Stimulated activated naive CD8-positive, alpha-beta T cell treated with anti-CD3 and anti-CD28 coated beads, Interleukin-15, Interleukin-2, amounts not matched to agents 100 U/mL and 50 U/mL, for 24 hours (primary cell): ENCODE data around the gene GCK.
A peak's percentile ranks its signal among the peaks of the same experiment; 100 is the strongest.
"Not testable (repeated sequence)": the region's sequence is repeated elsewhere in the genome, so short reads cannot be mapped to it uniquely, and the experiment has no call there.

Source experiments
- ATAC-seq: fragments of 150-1000 bp; cut with Tn5 transposase; one replicate; pipeline ENCODE4 v1.10.0; 2021
- DNase-seq: peaks from one replicate; pipeline ENCODE4 v3.0.0; 2021

The GCK gene

DNA sequence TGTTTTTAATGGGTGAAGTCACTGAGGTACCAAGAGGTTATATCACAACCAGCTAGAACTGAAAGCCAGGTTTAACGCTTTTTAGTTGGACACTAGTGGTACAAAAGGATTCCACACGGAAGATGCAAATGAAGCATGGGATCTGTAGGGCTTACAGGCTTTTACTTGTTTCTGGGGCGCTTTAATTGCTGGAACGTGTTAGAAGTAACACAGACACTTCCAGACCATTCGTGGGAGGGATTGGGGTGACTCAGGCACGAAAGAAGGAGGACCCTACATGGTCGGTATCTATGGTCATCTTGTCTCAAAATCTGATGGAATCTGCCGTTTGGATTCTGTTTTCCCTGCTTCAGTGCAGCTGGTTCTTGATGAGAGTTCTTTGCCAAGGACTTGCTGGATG is 12.6 kb upstream of the GCK start:
- ATAC-seq: no peak
- DNase-seq: no peak

DNA sequence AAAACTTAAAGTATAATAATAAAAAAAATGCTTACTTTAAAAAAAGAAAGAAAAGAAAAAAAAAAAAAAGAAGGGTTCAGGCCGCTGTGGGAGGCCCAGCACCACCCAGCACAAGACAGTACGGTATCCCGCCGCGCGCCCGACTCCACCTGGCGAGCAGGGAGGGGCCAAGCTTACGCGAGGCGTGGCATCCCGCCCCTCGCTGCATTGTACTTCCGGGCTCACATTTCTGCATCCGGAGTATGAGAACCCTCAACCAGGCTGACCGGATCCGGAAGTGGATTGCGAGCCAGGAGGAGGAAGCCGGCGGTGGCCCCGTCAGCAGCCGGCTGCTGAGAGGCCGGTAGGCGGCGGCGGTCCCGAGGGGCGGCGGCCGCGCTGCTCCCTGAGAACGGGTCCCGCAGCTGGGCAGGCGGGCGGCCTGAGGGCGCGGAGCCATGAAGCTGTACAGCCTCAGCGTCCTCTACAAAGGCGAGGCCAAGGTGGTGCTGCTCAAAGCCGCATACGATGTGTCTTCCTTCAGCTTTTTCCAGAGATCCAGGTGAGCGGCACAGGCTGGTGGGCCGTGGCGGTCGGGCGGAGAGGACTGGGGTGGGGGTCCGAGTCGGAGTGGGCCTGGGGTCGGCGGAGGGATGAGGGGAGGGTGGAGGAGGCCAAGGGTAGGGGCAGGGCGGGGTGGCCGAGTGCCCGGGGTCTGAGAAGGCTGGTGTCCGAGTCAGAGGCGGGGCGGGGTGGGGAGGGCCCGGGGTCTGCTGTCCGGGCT is 11.6 kb upstream of the GCK start, which contains the start of gene YKT6:
Gene YKT6 (plus strand): TSS at position 280 of the 763 bp plus-strand sequence. CDS start 158 bp downstream, at position 438.
- DNase-seq (peak; percentile 95), ATAC-seq (peak; percentile 100)

DNA sequence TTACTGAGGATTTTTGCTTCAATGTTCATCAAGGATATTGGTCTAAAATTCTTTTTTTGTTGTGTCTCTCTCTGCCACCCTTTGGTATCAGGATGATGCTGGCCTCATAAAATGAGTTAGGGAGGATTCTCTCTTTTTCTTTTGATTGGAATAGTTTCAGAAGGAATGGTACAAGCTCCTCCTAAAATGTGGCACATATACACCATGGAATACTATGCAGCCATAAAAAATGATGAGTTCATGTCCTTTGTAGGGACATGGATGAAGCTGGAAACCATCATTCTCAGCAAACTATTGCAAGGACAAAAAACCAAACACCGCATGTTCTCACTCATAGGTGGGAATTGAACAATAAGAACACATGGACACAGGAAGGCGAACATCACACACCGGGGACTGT is 10.9 kb upstream of the GCK start:
- not testable (repeated sequence) for ATAC-seq, DNase-seq

DNA sequence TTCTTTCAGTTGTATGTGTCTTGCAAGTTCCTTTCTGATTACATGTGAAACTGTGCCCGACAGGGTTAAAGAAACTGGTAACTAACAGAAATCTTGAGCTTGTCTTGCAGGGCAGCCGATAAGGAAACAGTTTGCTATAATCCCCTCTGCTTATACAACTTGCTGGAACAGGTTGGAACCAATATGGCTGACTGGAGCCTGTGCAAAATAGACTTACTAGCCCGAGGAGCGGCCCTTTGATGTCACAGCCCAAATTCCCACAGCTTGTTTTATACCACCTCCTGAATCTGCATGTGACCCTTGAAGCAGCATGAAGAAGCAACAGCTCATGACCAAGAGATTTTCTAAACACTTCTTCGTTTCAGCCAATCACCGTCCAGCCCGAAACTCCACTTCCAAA is 8.2 kb upstream of the GCK start:
- no peak for DNase-seq
- ATAC-seq: no peak

DNA sequence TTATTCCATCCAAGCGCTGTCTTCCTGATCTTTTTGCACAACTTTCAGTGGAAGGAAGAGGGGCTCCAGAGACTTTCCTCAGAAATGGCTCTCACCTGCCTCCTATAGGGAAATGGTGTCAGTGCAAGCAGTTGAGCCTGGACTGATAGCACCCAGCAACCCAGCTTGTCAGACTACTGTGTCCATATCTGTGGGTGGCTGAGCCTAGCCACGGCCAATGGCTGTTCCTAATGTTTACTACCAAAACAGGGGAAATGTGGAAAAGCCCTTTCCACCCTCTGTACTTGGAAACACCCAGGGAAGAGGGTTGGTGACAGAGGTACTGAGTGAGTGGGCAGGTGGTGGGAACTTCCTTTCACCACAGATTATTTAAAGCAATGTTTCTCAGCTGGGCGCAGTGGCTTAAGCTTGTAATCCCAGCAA is 7.2 kb upstream of the GCK start:
- DNase-seq (peak; percentile 46), ATAC-seq (no peak)

DNA sequence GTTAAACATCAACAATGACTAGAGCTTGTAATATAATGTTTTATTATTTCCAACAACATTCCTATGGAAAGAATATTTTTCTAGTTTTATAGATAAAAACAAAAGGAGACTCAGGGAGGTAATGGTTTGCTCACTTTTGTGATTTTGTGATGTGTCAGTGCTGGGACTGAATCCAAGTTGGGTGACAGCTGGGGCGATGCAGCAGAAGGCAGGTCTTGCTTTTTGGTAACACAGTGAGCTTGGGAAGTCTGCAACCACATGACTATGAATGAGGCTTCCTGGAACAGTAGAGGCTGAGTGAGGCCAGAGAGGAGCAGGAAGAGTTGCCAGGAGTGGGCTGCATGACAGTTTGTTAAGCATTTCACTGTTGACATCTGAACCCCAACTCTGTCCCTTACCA is 6.7 kb upstream of the GCK start:
- DNase-seq: no peak

DNA sequence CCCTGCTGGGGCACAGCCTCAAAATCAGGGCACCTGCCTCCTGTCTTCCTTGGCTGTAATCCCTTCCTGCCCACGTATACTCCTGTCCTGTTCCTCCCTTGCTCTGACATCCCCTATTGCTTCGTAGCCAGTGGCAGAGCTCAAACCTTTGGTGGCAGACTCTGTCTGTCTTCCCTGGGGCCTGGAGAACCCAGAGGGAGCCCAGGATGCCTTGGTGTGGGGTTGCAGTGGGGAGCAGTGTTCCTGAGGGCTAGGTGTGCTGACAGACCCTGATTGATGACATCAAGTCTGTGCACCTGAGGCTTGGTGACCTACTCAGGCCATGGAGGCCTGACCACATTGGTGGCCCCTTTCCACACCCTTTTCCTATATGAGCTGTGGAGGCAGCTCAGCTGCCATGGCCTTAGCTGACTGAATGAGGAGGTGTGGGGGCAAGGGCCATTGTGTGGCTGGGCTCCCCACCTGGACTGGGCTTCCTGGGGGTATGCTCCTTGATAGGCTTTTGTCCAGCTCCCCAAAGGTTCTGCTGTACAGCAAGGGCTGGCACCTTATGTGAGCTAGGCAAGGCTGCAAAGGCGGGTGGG is 5.4 kb upstream of the GCK start:
- no peak for DNase-seq
- no peak for ATAC-seq

More for the DNA sequence above, 6.7 kb upstream of the GCK start:
- ATAC-seq: no peak

DNA sequence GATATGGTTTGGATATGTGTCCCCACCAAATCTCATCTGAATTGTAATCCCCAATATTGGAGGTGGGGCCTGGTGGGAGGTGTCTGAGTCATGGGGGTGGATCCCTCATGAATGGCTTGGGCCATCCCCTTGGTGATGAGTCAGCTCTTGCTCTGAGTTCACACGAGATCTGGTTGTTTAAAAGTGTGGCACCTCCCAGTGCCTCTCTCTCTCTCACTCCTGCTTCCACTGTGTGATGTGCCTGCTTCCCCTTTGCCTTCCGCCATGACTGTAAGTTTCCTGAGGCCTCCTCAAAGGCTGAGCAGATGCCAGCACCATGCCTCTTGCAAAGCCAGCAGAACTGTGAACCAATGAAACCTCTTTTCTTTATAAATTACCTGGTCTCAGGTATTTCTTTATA is 4.8 kb upstream of the GCK start:
- ATAC-seq (peak; percentile 70), DNase-seq (peak; percentile 56)

DNA sequence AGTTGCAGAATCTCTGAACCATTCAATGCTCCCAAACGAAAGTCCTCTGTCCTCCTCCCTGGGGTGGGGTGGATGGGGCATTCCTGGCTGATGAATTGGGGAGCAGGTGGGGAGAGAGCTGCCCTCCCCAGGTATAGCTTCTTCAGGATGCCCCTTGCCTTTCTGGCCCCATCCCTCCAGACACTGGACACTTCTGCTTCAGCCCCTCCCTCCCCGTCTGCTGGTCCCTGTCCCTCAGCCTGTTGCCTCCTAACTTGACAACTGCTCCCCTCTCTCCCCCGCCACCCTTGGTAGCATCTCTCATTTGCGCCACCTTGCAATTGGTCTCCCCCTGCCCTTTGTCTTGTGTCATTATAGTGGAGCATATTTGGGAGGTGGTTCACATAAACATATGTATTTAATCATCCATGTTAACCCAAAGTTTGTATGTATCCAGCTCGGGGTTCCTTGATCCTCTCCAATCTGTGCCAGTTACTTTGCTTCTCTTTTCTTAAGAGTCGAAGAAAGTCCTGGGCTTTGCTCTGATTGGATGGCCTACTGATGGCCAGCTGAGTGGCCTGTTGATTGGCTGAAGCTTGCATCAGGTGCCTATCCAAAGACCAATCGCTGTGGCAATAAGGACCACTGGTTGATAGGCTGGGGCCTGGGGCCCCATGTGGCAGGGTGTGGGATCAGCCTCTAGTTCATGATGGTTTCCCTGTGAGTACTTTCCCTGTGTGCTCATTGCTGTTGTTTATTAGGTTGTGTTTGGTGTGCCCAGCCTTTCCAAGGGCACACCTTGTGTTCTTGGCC is 4.0 kb upstream of the GCK start:
- ATAC-seq: no peak
- DNase-seq: no peak

DNA sequence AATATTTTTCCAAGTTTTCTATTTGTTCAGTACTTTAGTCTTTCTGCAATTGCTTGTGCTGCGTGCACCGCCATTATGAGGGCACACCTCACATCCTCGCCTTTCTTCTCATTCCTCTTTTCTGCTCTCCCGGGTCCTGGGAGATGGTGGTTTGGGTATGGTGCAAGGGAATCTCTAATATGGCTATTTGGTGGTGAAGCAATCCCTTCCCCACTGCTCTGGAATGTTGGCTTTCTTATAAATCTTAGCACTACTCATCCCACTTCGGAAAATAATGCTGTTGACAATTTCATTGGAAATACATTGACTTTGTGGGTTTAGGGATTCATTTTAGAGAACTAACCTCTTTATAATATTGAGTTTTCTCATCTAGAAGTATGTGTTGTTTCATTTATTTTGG is 1.9 kb upstream of the GCK start:
- no peak for DNase-seq
- ATAC-seq: no peak

DNA sequence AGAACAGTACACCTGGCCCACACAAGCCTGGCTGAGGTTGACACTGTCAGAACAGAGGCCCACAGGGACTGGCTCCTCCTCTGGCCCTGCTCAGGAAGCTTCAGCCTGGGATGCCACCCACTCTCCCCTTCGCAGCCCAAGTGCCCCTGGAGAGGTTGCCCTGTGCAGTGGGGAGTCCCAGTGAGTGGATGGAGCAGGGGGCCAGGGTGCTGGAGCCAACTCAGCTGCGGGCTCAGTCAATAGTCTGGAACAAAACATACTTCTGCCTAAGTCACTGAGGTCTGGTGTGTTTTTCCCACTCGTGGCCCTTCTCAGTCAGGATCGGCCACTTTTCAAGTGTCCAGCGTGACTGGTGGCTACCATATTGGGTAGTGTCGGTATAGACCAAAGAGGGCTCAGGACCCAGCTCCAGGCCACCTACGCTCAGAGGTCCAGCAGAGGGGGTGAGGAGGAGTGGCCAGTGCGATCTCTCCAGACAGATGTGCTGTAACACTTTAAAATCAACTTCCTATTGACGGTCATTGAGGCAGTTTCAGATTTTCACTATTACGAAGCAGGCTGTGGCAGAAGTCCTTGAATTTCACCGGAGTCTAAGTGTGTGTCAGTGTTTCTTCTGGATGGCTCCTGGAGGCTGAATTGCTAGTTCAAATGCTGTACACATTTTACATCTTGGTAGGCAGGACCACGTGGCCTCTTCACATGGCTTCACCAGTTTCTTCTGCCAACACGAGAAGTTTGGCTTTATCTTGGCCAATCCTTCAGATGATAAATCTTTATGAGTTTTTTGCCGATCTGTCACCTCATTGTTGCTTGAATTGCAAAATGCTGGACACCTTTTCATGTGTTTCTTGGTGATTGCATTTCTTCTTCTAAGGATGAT is 994 bp upstream of the GCK start:
- DNase-seq (no peak), ATAC-seq (no peak)

DNA sequence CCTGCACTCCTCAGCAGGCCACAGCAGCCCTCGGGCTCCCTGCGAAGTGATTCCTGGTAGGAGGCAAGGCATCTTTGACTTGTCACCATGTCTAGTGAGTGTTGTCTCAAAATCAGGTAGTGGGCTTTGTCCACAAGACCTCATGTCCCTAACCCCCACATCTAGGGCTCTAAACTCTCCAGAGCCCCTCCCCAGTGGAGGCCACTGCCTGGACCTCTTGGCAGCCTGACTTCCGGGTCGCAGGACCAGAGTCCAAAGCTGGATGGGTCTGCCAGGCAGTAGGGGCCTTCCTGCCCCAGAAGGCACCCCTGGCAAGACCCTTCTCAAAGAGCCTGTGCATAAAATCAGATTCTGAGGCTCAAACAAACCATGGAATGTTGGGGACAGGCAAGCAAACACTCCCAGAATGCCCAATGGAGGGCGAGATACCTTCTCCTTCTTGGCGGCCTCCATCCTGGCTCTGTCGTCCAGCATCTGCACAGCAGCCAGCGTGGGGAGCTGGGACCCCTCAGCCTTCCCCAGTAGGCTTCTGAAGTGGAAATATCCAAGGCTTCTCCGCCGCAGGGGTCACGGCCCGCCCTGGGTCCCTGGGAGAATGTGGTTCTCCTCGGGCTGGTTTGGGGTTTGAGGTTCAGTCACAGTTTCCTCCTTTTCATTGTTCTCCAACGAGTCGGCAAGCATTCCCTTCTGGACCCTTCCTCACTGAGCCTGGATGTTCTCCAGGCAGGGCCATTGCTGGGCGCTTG is 586 bp downstream of the GCK start:
- no peak for ATAC-seq

DNA sequence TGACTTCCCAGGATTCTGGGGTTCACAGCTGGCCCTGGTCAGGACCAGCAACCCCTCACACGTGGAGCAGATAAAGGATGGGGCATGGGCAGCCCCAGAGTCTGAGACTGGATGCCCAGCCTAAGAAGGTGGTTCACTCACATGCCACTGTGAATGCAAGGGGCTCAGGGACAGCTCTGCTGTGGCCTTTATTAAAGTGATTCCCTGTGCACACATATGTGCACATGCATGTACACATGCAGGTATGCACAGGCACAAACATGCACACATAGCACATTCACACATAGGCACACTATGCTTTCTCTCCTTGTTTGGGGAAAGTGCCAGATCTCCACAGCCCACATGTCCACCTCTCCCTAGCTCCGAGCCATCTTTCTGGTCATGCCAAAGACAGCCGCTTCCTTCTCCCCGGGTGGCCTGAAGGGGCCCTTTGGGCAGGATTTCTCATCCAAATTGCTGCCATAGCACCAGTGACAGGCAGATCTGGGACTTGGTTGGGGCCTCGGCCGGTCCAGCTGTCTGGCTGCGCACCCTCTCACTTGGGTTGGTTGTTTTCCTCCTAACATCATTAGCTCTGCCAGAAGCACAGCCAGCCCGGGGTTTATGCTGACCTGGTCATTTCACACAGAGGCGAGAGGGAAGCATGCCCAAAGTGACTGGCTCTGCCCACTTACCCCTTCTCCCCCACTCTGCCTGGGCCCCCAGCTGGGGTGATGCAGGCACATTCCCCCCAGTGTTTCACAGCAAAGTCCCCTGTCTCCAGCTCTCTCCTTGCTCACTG is 1.4 kb downstream of the GCK start:
- no peak for DNase-seq
- no peak for ATAC-seq

More for the DNA sequence above, 586 bp downstream of the GCK start:
- DNase-seq: no peak

DNA sequence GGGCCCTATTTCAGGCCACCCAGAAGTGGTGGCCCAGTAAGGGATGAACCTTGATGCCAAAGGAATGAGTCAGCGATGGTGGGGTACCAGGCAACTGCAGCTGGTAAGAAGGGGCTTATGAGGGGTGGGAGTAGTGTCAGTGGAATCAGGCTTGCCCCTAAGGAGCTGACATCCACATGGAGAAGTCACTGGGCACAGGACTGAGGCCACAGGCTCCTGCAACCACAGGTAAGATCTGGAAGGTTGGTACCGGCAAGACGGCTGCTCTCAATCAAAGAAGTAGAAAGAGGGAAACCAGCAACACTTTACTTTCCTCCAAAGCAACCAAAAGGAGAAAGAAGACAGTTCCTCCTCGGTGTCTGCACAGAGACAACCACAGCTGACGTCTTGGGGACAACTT is 2.5 kb downstream of the GCK start:
- no peak for DNase-seq
- no peak for ATAC-seq

DNA sequence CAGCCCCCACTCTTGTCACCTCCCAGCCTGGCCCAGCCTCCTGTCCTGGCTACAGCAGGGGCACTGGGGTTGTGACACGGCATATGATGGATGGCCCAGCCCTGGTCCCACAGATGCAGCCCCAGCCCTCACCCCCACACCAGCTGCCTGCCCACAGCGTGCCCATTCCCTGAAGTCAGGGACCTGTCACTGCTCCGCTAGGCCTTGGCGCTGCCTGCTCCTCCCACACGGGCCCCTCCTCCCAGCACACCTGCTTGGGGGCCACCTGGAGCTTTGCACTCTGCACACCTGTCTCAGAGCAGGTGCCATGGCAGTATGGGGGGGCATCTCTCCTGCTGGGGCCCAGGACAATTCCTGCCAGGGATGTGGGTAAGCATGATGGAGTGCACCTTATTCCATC is 3.5 kb downstream of the GCK start:
- DNase-seq (no peak), ATAC-seq (no peak)

DNA sequence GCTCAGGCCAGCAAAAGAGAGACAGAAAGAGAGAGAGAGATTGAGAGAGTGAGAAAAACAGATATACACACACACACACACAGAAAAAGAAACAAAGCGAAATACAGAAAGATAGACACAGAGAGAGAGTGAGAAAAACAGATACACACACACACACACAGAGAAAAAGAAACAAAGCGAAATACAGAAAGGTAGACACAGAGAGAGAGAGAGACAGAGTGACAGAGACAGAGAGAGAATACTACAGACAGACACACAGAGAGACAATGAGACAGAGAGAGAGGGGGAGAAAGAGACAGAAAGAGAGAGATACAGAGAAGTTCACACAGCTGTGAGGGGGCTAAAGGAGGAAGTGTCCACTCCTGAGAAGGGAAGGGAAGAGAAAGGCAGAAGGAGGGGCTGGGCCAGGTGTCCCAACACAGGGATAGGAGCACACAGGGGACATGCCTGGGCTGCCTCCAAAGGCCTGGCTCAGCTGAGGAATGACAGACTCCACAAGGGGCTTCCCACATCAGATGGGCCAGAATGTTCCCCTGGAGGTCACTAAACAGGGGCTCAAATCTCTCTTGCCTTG is 4.3 kb downstream of the GCK start:
- no peak for DNase-seq
- ATAC-seq: no peak

DNA sequence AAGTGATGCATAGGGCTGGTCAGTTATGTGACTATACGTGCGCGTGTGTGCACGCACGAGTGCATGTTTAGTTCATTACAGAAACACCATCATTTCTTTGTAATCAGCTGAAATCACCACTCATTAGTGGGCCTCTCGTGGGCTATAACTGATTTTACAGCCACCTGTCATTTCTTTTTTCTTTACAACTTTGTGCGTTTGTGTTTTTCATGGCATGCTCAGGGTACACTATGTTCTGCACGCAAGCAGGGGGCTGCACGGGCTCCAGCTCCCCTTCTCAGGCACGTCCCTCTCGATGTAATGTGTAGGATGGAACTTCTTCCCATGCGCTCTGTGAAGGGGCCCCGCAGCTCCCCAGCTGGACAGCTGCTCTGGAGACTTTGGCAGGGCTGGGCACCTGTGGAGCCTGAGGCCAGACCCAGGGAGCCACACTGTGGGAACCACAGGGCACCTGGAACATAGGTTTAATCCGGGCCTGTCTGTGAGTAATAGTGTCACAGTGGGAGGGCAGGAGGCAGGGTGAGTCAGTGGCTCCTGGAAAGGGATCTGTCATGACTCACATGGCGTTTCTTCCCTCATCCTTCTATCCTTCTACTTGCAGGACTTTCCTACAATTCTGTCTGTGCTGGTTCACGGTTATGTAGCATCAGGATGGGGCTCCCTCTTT is 4.9 kb downstream of the GCK start:
- ATAC-seq (no peak), DNase-seq (no peak)

DNA sequence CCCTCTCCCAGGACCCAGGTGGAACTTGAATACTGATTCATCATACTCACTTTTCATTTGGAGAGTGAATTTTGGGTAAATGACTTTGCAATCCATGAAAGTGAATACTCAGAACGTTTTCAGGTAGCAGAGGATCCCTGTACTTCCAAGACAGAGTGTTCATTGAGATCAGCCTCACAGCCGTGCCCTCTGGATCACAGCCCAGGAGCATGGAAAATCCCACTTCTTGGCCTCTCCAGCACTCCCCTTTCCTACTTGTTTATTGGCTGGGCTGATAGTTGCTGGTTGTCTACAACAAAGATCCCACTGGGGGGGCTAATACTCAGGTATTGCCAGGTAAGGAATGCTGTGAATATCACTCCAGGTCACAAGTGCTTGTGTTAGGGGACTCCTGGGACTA is 5.9 kb downstream of the GCK start:
- ATAC-seq: no peak
- DNase-seq: no peak

DNA sequence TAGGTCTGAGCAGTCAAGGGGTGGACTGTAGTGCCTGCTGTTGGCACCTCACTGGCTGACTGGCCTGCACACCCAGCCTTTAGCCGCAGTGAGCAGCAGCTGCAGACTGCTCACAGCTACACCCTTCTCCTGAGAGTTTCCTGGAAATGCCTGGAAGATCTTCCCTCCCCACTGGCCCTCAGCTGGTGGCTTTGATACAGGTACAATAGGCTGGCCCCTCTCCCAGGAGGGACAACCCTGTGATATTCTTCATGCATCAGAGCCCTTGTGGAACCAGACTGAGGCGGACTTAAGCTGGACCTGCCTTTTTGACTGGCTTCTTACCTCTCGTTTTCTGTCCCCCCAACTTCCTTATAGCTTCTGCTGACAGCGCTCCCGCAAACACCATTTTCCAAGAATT is 6.4 kb downstream of the GCK start:
- DNase-seq (no peak), ATAC-seq (no peak)

DNA sequence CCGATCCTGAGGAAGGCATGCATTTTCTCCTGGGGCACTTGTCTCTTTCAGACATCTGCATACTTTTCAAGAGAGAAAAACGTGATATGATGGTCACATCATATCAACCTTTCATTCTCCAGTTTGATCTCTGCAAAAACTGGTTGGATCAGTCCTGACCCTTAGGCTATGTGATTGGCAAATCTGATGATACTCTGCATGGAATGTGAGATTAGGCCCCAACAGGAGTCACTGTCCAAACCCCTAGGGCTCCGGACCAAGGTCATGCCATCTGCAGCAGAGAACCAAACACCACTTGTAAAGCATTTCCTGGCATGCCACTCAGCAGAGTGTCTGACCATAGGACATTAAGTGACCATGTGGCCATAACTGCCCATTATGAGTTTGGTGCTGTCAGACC is 8.6 kb downstream of the GCK start:
- ATAC-seq (no peak), DNase-seq (no peak)
